LNCaP clone FGC (cell line): ENCODE measurements around the gene BTN1A1.

ENCODE experiments used
- DNase-seq: peaks from one replicate; pipeline ENCODE4 v3.0.0-alpha.2; 2011; ENCODE audit warnings: low read depth
- H3K4me3 ChIP-seq: 2 replicates; pipeline ENCODE4 v1.5.1; 2011; ENCODE audit warnings: mild to moderate bottlenecking, low read depth, low read length, control low read depth
- CTCF ChIP-seq: IDR thresholded peaks from 2 replicates; pipeline ENCODE4 v1.5.1; 2012; ENCODE audit warnings: mild to moderate bottlenecking; ENCODE audit not compliant: control insufficient read depth, insufficient read depth; ENCODE audit errors: extremely low read depth

BTN1A1 gene

GRCh38 chr6:26500102-26500501, at the start of gene BTN1A1:
Gene BTN1A1, plus strand, starts transcription at chr6:26500303. Its CDS starts 984 bp downstream, at chr6:26501287.
- no peak within 1 kb of the TSS for H3K4me3 ChIP-seq
- DNase-seq = no peak
- TF ChIP-seq CTCF = no peak

- TF ChIP-seq CTCF = no peak
- no peak for DNase-seq
- H3K4me3 ChIP-seq = no peak overlapping the region
Measured at GRCh38 chr6:26452631-26453235, 47.4 kb upstream of the BTN1A1 start.

GRCh38 chr6:26454631-26455030, 45.5 kb upstream of the BTN1A1 start:
- H3K4me3 ChIP-seq = no peak overlapping the region
- no peak for TF ChIP-seq CTCF
- DNase-seq = no peak

GRCh38 chr6:26455357-26455970, 44.6 kb upstream of the BTN1A1 start:
- no peak for TF ChIP-seq CTCF
- H3K4me3 ChIP-seq = no peak overlapping the region
- DNase-seq = no peak

- peak overlapping the region; percentile 92 for H3K4me3 ChIP-seq
- DNase-seq = no peak
Measured at GRCh38 chr6:26457264-26457805, 42.8 kb upstream of the BTN1A1 start.

GRCh38 chr6:26457806-26458688, 42.1 kb upstream of the BTN1A1 start, which contains the start of gene BTN2A1:
Gene BTN2A1, plus strand, starts transcription at chr6:26457955. Its CDS starts 682 bp downstream, at chr6:26458637.
- peak within 1 kb of the TSS; percentile 92 for H3K4me3 ChIP-seq

More at GRCh38 chr6:26457264-26457805, 42.8 kb upstream of the BTN1A1 start:
- TF ChIP-seq CTCF = no peak

More at GRCh38 chr6:26457806-26458688, 42.1 kb upstream of the BTN1A1 start, which contains the start of gene BTN2A1:
- peak; percentile 79 for DNase-seq
- TF ChIP-seq CTCF = peak; percentile 20; the same call in 1 of the 2 replicates
